ENCODE results near the gene SLC30A5. TPM values are rescaled to one million over a fixed set of nuclear protein-coding genes. Genes with fewer than 3 reads are reported as not detected.

Gene SLC30A5
- polyA plus RNA-seq, 1 experiment: 47.4 TPM

- peak within 1 kb of the TSS; percentile 59 for H3K4me3 ChIP-seq (ENCODE audit: low read depth, low read length)
- TF ChIP-seq CTCF (IDR thresholded peaks at IDR 0.05; ENCODE audit: insufficient read depth, low read depth, low read length): no peak
- ChIA-PET POLR2A (interaction anchor here (0.6 kb wide), 1 partner anchor 26 kb away, joined by 3 read pairs; no protein-coding TSS in a partner anchor), CTCF (interaction anchor here (0.6 to 1.3 kb wide), 4 partner anchors 8 to 168 kb away, joined by 3 read pairs; no protein-coding TSS in a partner anchor)
- DNase-seq (ENCODE audit: low read depth): peak; percentile 88
- H3K36me3 ChIP-seq (ENCODE audit: control insufficient read depth, insufficient read depth, low read length): no peaks in the 10 kb centered on the region
- H3K27me3 ChIP-seq (ENCODE audit: control insufficient read depth, insufficient read depth, low read length): no peaks in the 10 kb centered on the region
Measured at GRCh38 chr5:69166686-69167492, 73.1 kb downstream of the SLC30A5 start, which contains the start of gene CCNB1. Gene CCNB1 (plus strand): TSS chr5:69167150. CDS start chr5:69167263, 113 bp downstream.

- H3K36me3 ChIP-seq (ENCODE audit: control insufficient read depth, insufficient read depth, low read length): no peaks in the 10 kb centered on the region
- no peak for TF ChIP-seq CTCF (IDR thresholded peaks at IDR 0.05; ENCODE audit: insufficient read depth, low read depth, low read length)
- DNase-seq (ENCODE audit: low read depth): no peak
- H3K27me3 ChIP-seq (ENCODE audit: control insufficient read depth, insufficient read depth, low read length): no peaks in the 10 kb centered on the region
- H3K4me3 ChIP-seq (ENCODE audit: low read depth, low read length): peak overlapping the region; percentile 59
- ChIA-PET CTCF (interaction anchor here (1.3 kb wide), 1 partner anchor 167 kb away, joined by 3 read pairs; no protein-coding TSS in a partner anchor), POLR2A (no interaction called here)
Measured at GRCh38 chr5:69167493-69167855, 73.7 kb downstream of the SLC30A5 start.

- no peaks in the 10 kb centered on the region for H3K27me3 ChIP-seq (ENCODE audit: control insufficient read depth, insufficient read depth, low read length)
- ChIA-PET POLR2A (no interaction called here), CTCF (interaction anchor here (1.0 to 1.3 kb wide), 2 partner anchors 11 to 167 kb away, joined by 3 to 5 read pairs; no protein-coding TSS in a partner anchor)
- peak overlapping the region; percentile 59 for H3K4me3 ChIP-seq (ENCODE audit: low read depth, low read length)
- no peaks in the 10 kb centered on the region for H3K36me3 ChIP-seq (ENCODE audit: control insufficient read depth, insufficient read depth, low read length)
- TF ChIP-seq CTCF (IDR thresholded peaks at IDR 0.05; ENCODE audit: insufficient read depth, low read depth, low read length): no peak
- DNase-seq (ENCODE audit: low read depth): no peak
Measured at GRCh38 chr5:69167929-69168328, 74.1 kb downstream of the SLC30A5 start.

- TF ChIP-seq CTCF (IDR thresholded peaks at IDR 0.05; ENCODE audit: insufficient read depth, low read depth, low read length): no peak
- no peaks in the 10 kb centered on the region for H3K27me3 ChIP-seq (ENCODE audit: control insufficient read depth, insufficient read depth, low read length)
- DNase-seq (ENCODE audit: low read depth): no peak
- peaks cover 1% of the 10 kb centered on the region; the same call in 1 of the 2 replicates for H3K36me3 ChIP-seq (ENCODE audit: control insufficient read depth, insufficient read depth, low read length)
- no peak overlapping the region for H3K4me3 ChIP-seq (ENCODE audit: low read depth, low read length)
- ChIA-PET POLR2A (no interaction called here), CTCF (no interaction called here)
Measured at GRCh38 chr5:69170495-69170894, 76.7 kb downstream of the SLC30A5 start.

GRCh38 chr5:69170969-69171368 lies 77.2 kb downstream of the SLC30A5 start:
- Histone ChIP-seq H3K27me3 (ENCODE audit: control insufficient read depth, insufficient read depth, low read length) (no peaks in the 10 kb centered on the region), H3K4me3 (ENCODE audit: low read depth, low read length) (no peak overlapping the region), H3K36me3 (ENCODE audit: control insufficient read depth, insufficient read depth, low read length) (peaks cover 1% of the 10 kb centered on the region; the same call in 1 of the 2 replicates)
- DNase-seq (ENCODE audit: low read depth): no peak
- no peak for TF ChIP-seq CTCF (IDR thresholded peaks at IDR 0.05; ENCODE audit: insufficient read depth, low read depth, low read length)
- CTCF ChIA-PET: no interaction called here
- POLR2A ChIA-PET: no interaction called here

Small RNA genes lying within 50 kb of the gene (small RNA-seq; reads per million reads assigned to genes)
- not detected for gene SNORA50D (ENCODE audit: insufficient read length, low read depth, low replicate concordance)
- not detected for gene SUMO2P4 (ENCODE audit: insufficient read length, low read depth, low replicate concordance)

Other genes starting within 250 kb of the SLC30A5 start
- 67.0 and 91.3 TPM in 2 replicates for gene CCNB1, start 73.1 kb downstream of the SLC30A5 start, polyA plus RNA-seq (2011; rRNA removed)
- 6.0 and 7.4 TPM in 2 replicates for gene CENPH, start 95.6 kb downstream of the SLC30A5 start, polyA plus RNA-seq (2011; rRNA removed)
- 44.9 and 231 TPM in 2 replicates for gene CDK7, start 140.9 kb downstream of the SLC30A5 start, polyA plus RNA-seq (2011; rRNA removed)
- gene CCDC125, start 238.8 kb downstream of the SLC30A5 start, polyA plus RNA-seq (2011; rRNA removed): 1.8 and 3.1 TPM in 2 replicates

All from BJ (cell line).